ENCODE measurements around the gene AOPEP.

AOPEP gene

GRCh38 chr9:95105519-95106287, 379.2 kb downstream of the AOPEP start:
- DNase-seq, result peak; percentile 79

DNA sequence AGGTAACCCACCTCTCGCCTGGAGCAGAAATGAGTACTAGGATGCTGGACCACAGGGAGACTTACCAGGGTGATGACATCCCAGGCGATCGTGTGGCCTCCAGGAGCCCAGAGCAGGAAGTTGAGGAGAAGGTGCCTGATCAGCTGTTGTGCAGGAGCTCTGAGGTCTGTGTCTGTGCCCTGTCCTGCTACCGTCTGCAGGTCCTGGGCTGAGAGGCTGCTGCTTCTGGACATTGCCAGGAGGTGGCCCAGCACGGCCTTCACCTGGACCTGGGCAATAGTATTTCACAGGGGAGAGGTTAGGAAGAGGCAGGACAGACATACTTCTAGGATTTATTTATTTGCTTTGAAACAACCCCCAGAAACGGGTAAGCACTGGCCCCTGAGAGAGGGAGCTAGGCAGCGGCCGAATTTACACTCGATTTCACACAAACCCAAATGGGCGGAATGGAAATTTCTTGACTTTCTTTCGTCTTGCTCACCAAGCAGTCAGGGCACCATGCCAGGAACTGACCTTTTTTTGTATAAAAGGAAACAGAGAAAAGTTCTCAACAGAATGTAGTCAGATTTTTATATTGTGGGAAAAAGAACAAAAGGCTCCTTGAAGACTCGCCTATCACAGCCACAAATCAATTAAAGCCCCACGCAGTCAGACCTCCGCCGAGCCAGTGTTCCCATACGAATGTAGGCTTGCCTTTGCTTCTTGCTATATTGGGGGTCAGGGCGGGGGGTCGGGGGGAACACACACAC, 380.7 kb downstream of the AOPEP start:
- no peak for DNase-seq

DNA sequence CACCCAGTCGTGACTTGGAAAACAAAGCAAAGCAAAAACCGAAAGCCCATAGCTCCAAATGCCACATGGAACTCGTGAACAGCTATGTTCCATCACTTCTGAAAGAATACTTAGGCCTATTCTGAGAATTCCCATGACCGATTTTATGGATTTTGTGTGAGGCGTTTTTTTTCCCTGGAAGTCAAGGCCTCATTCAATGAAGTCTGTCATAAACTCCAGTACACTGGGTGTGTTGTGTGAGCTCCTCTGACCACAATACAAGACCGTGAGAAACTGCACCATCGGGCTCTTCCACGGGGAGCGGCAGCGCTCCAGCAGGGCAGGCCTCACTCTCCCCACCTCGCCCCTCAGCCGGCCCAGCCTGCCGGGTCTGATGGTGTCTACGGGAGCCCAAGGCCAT, 381.5 kb downstream of the AOPEP start:
- DNase-seq, result no peak

DNA sequence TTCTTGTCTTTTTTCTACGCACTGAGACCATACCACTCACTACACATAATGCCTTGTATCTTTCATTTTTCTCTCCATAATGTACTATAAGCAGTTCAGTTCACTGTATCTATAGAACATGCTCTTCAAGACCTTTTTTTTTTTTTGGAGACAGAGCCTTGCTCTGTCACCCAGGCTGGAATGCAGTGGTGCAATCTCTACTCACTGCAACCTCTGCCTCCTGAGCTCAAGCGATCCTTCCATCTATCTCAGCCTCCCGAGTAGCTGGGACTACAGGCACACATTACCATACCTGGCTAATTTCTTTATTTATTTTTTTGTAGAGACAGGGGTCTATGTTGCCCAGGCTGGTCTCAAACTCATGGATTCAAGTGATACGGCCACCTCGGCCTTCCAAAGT, 382.3 kb downstream of the AOPEP start:
- DNase-seq, result no peak

DNA sequence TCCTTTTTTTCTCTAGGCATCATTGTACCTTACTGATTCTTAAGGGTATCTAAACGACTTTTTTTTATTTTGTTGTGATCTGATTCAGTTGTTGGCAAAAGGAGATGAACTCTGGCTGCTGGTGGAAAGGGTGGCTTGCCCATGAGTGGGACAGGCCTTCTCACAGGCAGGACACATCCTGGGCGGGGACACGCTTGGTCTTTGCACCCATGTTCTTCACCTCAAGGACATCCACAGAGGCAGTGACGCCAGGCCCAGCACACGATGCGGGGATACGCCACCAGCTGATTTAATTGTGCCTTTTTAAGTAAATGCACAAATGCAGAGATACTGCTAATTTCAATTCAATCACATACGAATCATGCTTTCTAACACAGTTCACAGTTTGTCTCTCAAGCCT, 383.0 kb downstream of the AOPEP start:
- no peak for DNase-seq

GRCh38 chr9:95110921-95111525, 384.5 kb downstream of the AOPEP start:
- DNase-seq, result no peak

DNA sequence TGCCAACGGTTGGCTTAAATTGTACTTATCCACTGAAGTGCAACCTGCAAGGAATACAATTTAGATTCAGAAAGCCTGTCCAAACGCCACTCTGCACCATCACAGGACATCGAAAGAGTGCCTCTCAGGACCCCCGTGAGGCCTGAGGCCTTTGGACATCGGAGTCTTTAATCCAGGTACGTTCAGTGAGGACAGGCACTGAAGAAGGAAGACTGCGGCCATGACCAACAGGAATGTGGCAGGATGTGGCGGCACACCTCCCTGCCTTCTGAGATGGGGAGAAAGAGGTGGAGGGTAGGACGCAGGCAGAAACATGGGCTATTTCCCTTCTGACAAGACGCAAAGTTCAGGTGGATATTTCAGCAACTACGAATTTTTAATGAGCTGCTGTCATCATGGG, 385.2 kb downstream of the AOPEP start:
- no peak for DNase-seq

DNA sequence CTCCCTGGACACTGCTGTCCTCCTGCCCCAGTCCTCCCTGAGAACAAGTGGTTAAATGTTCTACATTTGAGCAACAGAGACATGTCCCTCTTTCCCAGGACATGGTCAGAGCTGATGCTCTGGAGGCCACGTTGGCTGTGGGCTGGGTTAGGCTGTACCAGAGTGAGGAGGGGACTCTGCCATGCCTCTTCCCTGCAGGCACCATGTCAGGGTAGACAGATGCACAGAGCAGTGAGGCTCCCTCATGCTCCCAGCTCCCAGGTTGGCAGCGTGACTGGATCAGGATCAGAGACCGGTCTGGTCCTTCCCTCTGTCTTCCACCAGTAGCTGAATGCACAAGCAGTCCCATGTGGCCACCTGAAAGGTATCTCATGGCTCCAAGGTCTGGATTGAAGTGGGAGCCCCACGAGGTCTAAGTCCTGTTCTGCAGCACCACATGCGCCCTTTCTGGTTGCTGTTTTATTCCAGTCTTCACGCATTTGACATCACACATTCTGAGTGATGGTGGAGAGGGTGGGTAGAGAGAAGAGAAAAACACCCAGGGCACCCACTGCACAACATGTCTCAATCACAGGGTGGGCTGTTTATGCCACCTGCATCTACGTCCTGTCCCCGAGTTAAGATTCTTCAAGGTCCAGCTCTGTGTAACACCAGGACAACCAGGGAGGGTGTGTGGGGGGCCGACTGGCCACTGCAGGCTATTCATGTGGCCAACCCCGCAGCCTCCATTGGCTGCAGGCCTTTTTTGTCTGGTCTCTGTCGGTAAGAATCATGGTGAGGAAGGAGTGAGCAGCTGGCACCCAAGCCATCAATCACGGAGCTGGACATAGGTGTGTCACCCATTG, 386.2 kb downstream of the AOPEP start:
- DNase-seq, result no peak

DNA sequence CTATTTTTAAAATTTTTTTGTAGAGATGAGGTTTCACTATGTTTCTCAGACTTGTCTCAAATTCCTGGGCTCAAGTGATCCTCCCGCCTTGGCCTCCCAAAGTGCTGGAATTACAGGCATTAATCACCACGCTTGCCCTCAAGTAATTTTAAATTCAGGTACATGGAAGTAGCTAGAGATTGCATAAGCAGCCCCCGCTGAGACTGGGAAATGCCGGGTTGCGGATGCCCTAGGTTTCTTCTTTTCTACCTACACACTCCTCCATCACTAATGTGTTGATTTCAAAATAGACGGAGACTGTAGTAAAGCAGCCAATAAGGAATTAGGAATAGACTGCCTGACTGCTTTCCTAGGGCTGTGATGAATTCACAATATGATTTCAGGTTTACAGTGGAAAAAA, 388.6 kb downstream of the AOPEP start:
- DNase-seq, result no peak

DNA sequence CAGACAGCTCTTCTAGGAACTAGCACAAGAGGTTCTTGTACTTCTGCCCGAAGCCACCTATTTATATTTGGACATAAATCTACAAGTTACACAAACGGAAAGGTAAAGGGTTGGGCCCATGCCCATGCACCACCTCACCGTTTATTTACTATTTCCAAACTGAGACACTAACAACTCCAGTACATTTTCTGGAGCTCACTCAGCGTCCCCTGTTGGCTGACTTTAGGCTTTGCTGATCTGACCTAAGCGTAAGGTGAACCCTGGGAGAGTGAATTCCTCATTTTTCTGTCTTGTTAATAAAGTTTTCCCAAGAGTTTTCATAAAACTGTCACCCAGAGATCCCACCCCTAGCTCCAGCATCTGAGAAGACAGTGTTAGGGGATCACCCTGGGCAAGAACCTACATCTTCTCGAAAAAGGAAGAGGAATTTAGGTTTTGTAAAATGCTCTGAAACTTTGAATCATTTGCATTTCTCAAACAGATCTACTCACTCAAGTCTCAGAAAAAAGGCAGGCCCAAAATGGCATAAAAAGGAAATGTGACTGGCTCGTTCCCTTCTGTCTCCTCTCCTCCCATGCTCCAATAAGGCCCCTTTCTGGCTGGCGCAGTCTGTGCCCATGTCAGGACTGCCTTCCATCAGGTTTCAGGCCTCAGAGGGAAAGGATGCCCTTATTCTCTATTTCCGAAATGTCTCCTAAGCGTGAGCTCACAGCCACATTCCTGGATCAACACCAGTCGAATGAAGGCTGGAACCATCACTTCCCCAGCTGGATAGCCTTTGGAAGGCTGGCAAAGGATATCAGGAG, 389.7 kb downstream of the AOPEP start:
- DNase-seq, result no peak

GRCh38 chr9:95116808-95117204, 390.3 kb downstream of the AOPEP start:
- DNase-seq, result no peak

GRCh38 chr9:95118596-95118995, 392.1 kb downstream of the AOPEP start:
- no peak for DNase-seq

- DNase-seq, result no peak
Observed at GRCh38 chr9:95120781-95121370, 394.4 kb downstream of the AOPEP start.

GRCh38 chr9:95124582-95125367, 398.3 kb downstream of the AOPEP start:
- peak; percentile 78 for DNase-seq

DNA sequence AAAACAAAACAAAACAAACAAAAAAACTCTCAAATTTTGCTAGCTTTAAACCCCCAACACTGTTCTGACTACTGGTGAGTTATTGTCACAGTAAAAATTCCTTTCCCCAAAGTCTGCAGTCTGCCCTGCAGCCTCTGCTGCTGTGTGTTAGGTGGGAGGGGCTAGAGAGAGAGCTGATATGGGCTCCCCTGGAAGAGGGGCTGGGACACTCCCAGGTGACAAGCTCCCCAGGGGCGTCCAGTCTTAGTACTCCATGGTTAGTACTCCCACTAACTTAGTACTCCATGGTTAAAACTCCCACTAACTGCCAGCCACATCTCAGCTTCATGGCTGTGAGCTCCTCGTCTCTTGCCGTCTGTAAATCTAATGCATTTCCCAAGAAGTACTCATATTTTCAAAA, 399.2 kb downstream of the AOPEP start:
- peak; percentile 74 for DNase-seq

GRCh38 chr9:95126739-95127138, 400.2 kb downstream of the AOPEP start:
- DNase-seq, result no peak

GRCh38 chr9:95127249-95128176, 401.0 kb downstream of the AOPEP start:
- DNase-seq, result peak; percentile 92

GRCh38 chr9:95128177-95128524, 401.7 kb downstream of the AOPEP start:
- DNase-seq, result no peak

- DNase-seq, result no peak
Observed at GRCh38 chr9:95129476-95130291, 403.2 kb downstream of the AOPEP start.

Measured in islet precursor cell (in vitro differentiated cells).